Bronchial epithelial cell (primary cell): Measurements from ENCODE around the gene SLC6A18. TPM values are rescaled to one million over a fixed set of nuclear protein-coding genes. Genes with fewer than 3 reads are reported as not detected.
"Not testable (repeated sequence)": the region's sequence is repeated elsewhere in the genome, so short reads cannot be mapped to it uniquely, and the experiment has no call there.

ENCODE experiments used
- DNase-seq: peaks from one replicate; pipeline ENCODE4 v3.0.0-alpha.2; 2010; ENCODE audit warnings: low read depth
- FAIRE-seq: peaks from 2 replicates; lab custom pipeline; 2011; peaks lifted over from hg19 to GRCh38; lab: Jason Lieb, UNC
- H3K27me3 ChIP-seq: 2 replicates; pipeline ENCODE4 v1.5.1; 2011; ENCODE audit warnings: low read length; ENCODE audit not compliant: control insufficient read depth, insufficient read depth
- H3K36me3 ChIP-seq: 2 replicates; pipeline ENCODE4 v1.5.1; 2011; ENCODE audit warnings: low read length; ENCODE audit not compliant: control insufficient read depth, insufficient read depth
- H3K4me3 ChIP-seq: 2 replicates; pipeline ENCODE4 v1.5.1; 2011; ENCODE audit warnings: mild to moderate bottlenecking, low read depth, low read length, control low read depth
- total RNA-seq: library from RNA; depleted of rRNA; stranded (reverse); fragments of >200 nt; gene quantifications from 2 replicates; pipeline ENCODE4 v1.2.1, GENCODE V29; 2014
- TF ChIP-seq, protein P1 (sequence below): IDR thresholded peaks from 2 replicates; pipeline ENCODE4 v1.5.1; 2011; ENCODE audit warnings: mild to moderate bottlenecking, moderate library complexity, low read length, control low read depth, inconsistent platforms; ENCODE audit not compliant: insufficient read depth, severe bottlenecking

The SLC6A18 gene
- total RNA-seq, 1 donor from 2014 or later: not detected

DNA sequence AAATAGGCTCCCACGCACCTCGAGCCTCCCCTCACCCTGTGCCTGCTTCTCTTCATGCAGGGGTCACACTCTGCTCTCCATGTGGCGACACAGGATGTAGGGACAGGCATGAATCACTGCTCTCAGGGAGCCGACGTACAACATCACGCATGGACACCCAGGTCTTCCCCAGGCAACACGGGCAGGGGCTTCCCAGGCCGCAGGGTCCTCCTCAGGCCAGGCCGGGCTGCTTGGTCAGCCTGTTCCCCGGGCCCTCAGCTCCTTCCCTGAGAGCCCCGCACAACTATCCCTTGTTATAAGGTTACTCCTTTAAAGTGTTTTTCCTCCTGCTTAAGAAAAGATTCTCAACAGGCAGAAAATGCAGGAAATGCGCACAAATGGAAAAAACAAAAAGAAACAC is 1.1 kb downstream of the SLC6A18 start:
- TF ChIP-seq, protein P1, sequence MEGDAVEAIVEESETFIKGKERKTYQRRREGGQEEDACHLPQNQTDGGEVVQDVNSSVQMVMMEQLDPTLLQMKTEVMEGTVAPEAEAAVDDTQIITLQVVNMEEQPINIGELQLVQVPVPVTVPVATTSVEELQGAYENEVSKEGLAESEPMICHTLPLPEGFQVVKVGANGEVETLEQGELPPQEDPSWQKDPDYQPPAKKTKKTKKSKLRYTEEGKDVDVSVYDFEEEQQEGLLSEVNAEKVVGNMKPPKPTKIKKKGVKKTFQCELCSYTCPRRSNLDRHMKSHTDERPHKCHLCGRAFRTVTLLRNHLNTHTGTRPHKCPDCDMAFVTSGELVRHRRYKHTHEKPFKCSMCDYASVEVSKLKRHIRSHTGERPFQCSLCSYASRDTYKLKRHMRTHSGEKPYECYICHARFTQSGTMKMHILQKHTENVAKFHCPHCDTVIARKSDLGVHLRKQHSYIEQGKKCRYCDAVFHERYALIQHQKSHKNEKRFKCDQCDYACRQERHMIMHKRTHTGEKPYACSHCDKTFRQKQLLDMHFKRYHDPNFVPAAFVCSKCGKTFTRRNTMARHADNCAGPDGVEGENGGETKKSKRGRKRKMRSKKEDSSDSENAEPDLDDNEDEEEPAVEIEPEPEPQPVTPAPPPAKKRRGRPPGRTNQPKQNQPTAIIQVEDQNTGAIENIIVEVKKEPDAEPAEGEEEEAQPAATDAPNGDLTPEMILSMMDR: no peak
- Histone ChIP-seq H3K27me3 (peaks cover 1% of the 10 kb centered on the region), H3K36me3 (no peaks in the 10 kb centered on the region), H3K4me3 (no peak overlapping the region)
- DNase-seq (no peak), FAIRE-seq (no peak)

DNA sequence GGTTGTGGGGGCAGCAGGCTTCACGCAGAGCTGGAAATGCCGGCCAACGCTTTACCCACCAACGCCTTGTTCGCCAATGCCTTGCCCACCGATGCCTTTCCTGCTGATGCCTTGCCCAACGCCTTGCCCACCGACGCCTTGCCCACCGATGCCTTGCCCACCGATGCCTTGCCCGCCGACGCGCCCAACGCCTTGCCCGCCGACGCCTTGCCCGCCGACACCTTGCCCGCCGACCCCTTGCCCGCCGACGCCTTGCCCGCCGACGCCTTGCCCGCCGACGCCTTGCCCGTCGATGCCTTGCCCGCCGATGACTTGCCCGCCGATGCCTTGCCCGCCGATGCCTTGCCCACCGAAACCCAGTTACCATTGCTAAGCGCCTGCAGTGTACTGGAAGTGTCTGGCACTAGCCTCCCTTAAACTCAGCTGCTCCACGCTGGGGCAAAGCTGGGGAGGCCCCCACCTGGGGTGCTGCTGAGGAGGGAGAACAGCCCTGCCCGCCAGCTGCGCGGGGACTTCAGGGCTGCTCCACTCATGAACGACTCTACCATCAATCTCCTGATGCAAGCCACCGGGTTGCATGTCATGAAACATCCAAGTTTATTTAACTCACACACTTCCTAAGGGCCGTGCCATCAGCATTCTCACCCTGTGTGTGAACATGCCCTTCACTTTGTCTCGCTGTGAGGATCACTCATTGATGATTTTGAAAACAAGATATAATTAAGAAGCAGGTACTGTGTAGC is 1.8 kb downstream of the SLC6A18 start:
- no peaks in the 10 kb centered on the region for H3K36me3 ChIP-seq
- TF ChIP-seq, protein P1: no peak
- FAIRE-seq (no peak), DNase-seq (no peak)
- no peak overlapping the region for H3K4me3 ChIP-seq
- peaks cover 1% of the 10 kb centered on the region for H3K27me3 ChIP-seq

DNA sequence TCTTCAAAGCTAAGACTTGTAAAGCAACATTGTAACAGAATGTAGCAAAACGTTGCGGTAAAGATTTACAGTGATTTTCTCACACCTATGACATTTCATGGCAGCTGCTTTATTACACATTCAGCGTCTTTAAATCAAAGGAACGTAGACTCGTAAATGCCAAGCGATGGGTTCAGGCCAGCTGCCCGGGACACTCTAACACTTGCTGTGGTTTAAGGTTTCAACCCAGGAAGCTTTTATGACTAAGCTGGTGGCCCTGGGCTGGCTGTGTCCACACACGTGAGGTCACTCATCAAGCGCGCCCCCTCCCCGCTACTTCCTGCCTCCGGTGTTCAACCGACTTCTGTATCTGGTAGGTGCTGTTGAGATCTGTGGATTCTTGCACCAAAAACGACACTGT is 2.5 kb downstream of the SLC6A18 start:
- no peak overlapping the region for H3K4me3 ChIP-seq
- H3K36me3 ChIP-seq: no peaks in the 10 kb centered on the region
- peaks cover 1% of the 10 kb centered on the region for H3K27me3 ChIP-seq
- FAIRE-seq (no peak), DNase-seq (no peak)
- TF ChIP-seq, protein P1: no peak

DNA sequence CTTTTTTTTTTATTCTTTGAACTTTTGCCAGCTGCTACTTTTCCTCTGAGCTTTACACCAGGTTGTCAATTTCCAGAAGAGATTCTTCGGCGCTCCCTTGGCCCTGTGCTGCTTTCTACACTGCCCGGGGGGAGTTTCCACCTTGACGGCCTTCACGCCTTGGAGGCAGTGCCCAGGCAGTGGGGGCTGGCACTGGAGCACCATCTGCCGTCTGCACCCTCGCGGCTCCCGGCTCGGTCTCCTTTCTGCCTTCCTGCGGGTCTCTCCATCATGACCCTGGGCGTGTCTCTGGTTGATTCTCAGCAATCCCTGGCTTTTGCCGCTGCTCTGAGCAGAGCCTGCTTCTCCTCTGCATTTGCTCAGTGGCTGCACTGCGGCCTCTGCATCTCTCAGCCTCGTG is 2.9 kb downstream of the SLC6A18 start:
- Histone ChIP-seq H3K36me3 (no peaks in the 10 kb centered on the region), H3K27me3 (peaks cover 1% of the 10 kb centered on the region), H3K4me3 (no peak overlapping the region)
- FAIRE-seq (no peak), DNase-seq (no peak)
- TF ChIP-seq, protein P1: no peak

DNA sequence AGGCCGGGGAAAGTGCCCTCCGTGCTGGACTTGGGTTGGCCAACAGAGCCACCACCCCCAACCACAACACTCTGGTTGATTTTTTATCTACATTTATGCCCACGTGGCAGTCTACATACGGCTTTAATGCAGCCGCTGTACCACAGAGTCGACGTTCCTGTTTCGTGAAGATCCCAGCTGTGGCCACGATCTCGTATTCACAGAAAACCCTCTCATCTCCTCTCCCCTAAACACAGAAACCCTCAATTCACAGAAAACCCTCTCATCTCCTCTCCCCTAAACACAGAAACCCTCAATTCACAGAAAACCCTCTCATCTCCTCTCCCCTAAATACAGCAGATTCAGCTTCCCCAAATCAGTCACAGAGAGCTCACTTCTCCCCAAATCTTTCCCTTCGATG is 3.8 kb downstream of the SLC6A18 start:
- H3K36me3 ChIP-seq, H3K27me3 ChIP-seq, DNase-seq, FAIRE-seq, H3K4me3 ChIP-seq: not testable (repeated sequence)

DNA sequence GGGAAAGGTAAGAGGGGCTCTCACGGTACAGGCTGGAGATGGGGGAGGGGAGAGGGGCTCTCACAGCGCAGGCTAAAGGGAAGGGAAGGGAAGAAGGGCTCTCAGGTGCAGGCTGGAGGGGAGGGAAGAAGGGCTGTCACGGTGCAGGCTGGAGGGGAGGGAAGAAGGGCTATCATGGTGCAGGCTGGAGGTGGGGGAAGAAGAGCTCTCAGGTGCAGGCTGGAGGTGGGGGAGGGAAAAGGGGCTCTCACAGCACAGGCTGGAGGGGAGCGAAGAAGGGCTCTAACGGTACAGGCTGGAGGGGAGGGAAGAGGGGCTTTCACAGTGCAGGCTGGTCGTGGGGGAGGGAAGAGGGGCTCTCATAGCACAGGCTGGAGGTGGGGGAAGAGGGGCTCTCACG is 4.6 kb downstream of the SLC6A18 start:
- no peak for DNase-seq
- H3K4me3 ChIP-seq: no peak overlapping the region
- no peaks in the 10 kb centered on the region for H3K36me3 ChIP-seq
- TF ChIP-seq, protein P1: no peak
- no peak for FAIRE-seq
- H3K27me3 ChIP-seq: peaks cover 1% of the 10 kb centered on the region
